ENCODE results near the gene OTOP1.
"Not testable (repeated sequence)": the region's sequence is repeated elsewhere in the genome, so short reads cannot be mapped to it uniquely, and the experiment has no call there.

Gene OTOP1

GRCh38 chr4:4164532-4165173 is 62.1 kb downstream of the OTOP1 start:
- not testable (repeated sequence) for DNase-seq (ENCODE audit: low read depth, low spot score)

GRCh38 chr4:4162186-4162585 is 64.5 kb downstream of the OTOP1 start:
- DNase-seq (ENCODE audit: low read depth, low spot score): not testable (repeated sequence)

GRCh38 chr4:4160956-4161665 is 65.6 kb downstream of the OTOP1 start:
- not testable (repeated sequence) for DNase-seq (ENCODE audit: low read depth, low spot score)

GRCh38 chr4:4145622-4146021 is 81.1 kb downstream of the OTOP1 start:
- DNase-seq (ENCODE audit: low read depth, low spot score): not testable (repeated sequence)

- not testable (repeated sequence) for DNase-seq (ENCODE audit: low read depth, low spot score)
These were observed 83.4 kb downstream of the OTOP1 start for GRCh38 chr4:4143376-4143775.

- DNase-seq (ENCODE audit: low read depth, low spot score): not testable (repeated sequence)
These were observed 84.0 kb downstream of the OTOP1 start for GRCh38 chr4:4142679-4143078.

GRCh38 chr4:4141186-4141585 is 85.5 kb downstream of the OTOP1 start:
- DNase-seq (ENCODE audit: low read depth, low spot score): not testable (repeated sequence)
